T47D (cell line): ENCODE measurements around the gene MYBL2.

Experiments
- DNase-seq, 2 experiments: peaks; one replicate each; pipeline versions ENCODE4 v3.0.0 to v3.0.0-alpha.2; 2011 to 2012; ENCODE audit warnings: low read depth in 1 of 2, low spot score in 1 of 2
- JUND ChIP-seq: IDR thresholded peaks from 2 replicates; pipeline ENCODE4 v1.6.1; 2012; ENCODE audit warnings: low read depth
- in situ Hi-C: cut with HindIII; loops from 2 replicates; pipeline ENCODE4 v1.10.0; 2016; ENCODE audit warnings: low sequenced_read_pairs, low pct_unique_long_range_greater_than_20kb

Gene MYBL2

DNA sequence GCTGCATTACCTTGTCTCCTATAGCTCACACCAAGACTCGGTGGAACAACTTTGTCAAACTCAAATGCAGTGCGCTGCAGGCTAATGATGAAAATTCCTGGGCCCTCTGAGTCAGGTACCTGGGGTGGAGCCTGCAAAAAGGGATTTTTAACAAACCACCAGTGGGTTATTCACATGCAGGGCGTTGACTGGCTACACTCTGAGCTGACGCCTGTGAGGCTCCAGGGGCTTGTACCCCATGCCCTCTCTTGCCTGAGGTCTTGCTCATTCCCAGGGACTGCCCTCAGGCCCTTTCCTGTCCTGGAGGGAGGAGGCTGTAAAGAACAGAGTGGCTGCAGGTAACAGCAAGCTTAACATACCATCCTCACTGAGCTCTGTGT lies 50.7 kb downstream of the MYBL2 start:
- TF ChIP-seq JUND: no peak
- no peak for DNase-seq
- in situ Hi-C loops: no loop called here

DNA sequence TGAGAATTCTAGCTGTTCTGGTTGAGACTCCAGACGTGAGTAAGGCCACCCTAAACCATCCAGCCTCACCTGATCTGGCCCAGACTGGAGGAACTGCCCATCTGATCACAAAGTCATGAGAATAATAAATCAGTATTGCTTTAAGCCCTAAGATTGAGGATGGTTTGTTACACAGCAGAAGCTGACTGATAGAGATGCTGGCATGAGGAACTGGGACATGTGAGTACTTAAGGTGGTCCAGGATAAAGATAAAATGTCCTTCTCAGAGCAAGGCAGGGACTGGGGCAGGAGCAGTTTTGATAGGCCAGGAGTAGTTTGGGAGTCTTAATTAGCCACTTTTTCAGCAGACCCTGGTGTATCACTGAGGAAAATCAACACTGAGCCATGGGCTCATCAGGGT lies 53.1 kb downstream of the MYBL2 start:
- DNase-seq: no peak
- in situ Hi-C loops: no loop called here
- no peak for TF ChIP-seq JUND

DNA sequence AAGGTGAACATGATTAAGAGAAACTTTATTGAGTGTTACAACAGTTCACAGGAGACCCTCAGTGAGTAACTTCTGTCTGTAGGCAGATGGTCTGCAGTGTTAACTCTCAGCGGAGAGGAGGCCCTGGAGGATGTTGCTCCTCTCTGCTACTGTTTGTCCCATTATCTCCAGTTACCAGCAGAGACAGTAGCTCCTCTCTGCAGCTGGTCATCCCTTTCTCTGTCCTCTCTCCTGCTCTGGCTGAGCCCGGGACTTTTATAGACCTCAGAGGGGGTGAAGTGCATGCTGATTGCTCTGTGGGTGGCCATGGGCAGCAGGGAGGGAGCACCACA lies 54.1 kb downstream of the MYBL2 start:
- in situ Hi-C loops: no loop called here
- DNase-seq: no peak
- TF ChIP-seq JUND: no peak

DNA sequence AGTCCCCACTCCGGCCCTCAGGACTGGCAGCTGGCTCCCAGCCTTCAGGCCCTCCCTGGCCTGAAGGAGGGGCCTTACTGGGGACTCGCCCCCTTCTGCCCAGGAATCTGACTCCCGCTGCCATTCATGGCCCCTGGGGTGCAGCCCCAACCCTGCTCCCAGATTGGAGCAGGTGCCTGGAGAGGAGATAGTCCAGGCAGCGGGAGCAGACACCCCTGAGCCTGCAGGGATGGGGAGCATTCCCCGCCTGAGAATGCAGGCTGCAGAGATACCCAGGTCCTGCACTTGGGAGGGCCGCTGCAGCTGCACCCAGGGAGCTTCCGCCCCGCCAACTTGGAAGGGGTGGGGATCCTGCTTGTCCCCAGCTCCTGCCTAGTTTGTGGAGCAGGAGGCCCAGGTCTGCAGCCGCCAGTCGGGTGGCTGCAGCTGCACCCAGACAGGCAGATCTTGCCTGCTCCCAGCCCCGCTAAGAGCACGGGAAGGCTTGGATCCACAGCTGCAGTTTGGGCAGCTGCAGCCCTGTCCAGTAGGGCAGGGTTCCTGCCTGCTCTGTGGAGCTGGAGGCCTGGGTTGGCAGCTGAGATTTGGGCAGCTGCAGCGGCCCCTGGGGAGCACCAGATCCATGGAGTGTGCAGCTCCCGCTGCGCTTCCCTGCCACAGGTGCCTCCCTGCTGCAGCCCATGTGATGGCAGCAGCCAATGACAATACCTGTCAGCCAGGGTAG lies 54.7 kb downstream of the MYBL2 start:
- TF ChIP-seq JUND: no peak
- in situ Hi-C loops: no loop called here
- no peak for DNase-seq

DNA sequence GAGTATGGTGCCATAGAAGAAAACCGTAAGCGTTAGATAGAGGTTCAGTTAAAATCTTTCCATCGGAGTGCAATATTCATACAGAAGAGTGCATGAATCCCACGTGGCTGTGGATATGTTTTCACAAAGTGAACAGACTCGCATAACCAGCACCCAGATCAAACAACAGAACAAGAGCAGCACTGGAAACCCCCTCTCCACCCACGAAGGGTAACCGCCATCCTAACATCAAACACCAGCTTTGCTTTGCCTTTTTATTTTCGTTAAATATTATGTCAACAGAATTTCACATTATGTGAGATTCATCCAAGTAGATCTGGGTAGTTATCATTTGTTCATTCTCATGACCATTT lies 55.2 kb downstream of the MYBL2 start:
- TF ChIP-seq JUND: no peak
- in situ Hi-C loops: no loop called here

DNA sequence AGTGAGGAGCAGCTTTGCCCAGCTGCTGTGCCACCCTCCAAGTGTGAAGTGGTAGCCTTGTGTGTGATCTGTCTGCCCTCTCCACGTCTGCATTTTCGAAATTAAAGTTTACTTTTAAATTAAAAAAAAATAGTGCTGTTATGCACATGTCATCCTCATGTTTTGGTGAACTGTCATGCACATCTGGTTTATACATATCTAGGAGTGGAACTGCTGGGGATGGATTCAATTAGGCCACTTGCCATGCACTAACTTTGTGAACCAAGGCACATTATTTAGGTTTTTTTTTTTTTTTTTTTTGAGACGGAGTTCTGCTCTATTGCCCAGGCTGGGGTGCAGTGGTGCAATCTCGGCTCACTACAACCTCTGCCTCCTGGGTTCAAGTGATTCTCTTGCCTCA lies 56.3 kb downstream of the MYBL2 start:
- DNase-seq: no peak
- no peak for TF ChIP-seq JUND
- in situ Hi-C loops: no loop called here

More for the DNA sequence above, 55.2 kb downstream of the MYBL2 start:
- DNase-seq: peak in 1 of 2 experiments; percentile 48

DNA sequence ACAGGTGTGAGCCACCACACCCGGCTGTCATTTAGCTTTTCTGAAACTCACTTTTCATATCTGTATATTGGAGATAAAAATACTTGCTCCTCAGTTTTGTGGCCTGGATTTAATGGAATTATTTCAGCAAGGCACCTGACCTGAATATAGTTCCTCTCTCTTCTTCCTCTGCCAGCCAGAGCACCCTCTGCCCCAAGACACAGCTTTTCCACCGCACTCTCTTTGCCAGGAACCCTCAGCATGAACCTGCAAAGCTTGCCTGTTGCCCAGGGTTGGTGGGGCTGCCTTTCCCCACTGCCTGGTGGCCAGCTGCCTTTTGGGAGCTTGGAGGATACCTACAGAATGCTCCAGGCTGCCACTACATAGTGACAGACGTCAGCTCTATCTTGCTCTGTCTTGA lies 56.8 kb downstream of the MYBL2 start:
- DNase-seq: no peak
- no peak for TF ChIP-seq JUND
- in situ Hi-C loops: no loop called here

DNA sequence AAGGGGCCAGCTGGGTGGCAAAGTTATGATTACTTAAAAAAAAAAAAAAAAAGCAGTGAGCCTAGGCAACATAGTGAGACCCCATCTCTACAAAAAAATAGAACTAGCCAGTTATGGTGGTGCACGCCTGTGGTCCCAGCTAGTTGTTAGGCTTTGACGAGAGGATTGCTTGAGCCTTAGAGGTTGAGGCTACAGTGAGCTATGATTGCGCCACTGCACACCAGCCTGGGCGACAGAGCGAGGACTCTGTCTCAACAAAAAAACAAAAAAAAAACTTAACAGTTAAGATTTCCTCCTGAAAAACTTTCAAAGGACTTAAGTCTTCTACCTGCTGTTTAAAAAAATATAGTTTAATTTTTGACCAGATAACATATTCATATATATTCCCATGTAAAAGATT lies 57.5 kb downstream of the MYBL2 start:
- in situ Hi-C loops: no loop called here
- DNase-seq: no peak
- no peak for TF ChIP-seq JUND

DNA sequence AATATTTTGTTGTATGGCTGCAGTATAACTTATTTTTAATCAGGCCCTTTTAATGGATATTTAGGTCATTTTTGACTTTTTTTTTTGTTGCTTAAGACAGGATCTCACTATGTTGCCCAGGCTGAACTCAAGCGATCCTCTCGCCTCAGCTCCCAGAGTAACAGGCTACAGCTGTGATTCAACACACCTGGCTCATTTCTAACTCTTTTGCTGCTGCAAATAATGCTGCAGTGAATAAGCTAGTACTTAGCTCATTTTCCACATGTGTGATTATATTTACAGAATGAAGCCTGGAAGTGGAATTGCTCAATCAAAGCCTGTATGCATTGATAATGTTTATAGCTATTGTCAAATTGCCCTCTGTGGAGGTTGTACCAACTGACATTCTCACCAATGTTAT lies 58.8 kb downstream of the MYBL2 start:
- TF ChIP-seq JUND: no peak
- in situ Hi-C loops: no loop called here
- no peak for DNase-seq

DNA sequence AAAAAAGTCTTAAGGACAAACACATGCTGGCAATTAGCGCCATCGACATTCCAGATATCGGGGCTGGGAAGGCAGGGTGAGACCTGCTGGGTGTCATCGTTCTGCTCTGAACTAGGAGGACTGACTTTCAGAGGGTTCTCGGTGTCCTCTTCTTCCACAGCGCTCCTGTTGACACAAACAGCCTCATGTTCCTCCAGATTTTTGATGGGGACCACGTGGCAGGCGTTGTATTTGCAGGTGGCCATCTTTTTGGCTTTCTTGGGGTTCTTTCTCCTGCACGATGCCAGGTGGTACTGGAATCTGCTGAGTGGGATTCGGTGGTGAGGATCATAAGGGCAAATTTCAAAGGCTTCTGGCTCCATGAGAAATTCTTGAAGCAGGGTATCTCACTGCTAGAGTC lies 59.4 kb downstream of the MYBL2 start:
- TF ChIP-seq JUND: no peak
- DNase-seq: no peak
- in situ Hi-C loops: no loop called here

DNA sequence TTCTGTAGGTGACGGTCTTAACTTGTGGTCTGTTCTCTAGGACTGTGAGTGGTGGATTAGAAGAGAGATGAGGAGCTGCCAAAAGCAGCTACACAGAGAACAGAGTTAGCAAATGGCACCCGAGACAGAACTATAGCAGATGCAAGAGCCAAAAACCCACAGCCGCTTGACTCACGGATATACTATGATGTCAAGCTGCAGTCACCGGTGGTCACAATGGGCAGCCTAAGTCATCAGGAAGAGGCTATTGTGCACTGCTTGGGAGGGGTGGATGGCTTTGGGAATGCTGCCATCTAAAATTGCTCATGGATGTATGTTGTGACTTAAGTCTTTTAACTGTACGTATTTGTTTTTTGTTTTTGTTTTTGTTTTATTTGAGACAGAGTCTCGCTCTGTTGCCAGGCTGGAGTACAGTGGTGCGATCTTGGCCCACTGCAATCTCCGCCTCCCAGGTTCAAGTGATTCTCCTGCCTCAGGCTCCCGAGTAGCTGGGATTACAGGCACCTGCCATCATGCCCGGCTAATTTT lies 60.0 kb downstream of the MYBL2 start, which contains the start of gene GTSF1L:
GTSF1L (minus strand) TSS at position 192 of the 528 bp plus-strand sequence. CDS start 308 bp downstream, outside the sequence.
- DNase-seq: no peak
- in situ Hi-C loops: no loop called here
- TF ChIP-seq JUND: no peak

DNA sequence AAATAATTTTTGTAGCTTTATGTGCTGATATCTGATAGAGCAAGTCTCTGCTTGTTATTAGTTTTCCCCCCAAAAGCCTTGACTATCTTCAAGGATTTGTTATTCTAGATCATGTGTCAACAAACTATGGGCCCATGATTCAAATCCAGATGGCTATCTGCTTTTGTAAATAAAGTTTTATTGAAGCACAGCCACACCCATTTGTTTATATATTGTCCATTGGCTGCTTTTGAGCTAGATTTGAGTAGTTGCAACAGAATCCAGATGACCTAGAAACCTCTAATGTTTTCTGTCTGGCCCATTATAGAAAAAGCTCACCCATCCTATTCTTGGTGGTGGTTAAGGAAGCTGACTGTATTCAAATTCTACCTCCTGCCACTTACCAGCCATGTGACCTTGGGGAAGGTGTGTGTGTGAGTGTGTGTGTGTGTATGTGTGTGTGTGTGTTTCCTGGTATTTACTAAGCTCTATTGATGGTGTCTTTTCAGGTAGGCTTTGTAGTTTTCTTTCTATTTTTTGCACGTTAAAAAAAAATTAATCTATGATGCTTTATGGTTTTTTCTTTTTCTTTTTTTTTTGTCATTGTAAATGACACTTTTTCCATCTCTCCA lies 61.2 kb downstream of the MYBL2 start:
- DNase-seq: peak in 1 of 2 experiments; percentile 36
- TF ChIP-seq JUND: no peak
- in situ Hi-C loops: no loop called here

DNA sequence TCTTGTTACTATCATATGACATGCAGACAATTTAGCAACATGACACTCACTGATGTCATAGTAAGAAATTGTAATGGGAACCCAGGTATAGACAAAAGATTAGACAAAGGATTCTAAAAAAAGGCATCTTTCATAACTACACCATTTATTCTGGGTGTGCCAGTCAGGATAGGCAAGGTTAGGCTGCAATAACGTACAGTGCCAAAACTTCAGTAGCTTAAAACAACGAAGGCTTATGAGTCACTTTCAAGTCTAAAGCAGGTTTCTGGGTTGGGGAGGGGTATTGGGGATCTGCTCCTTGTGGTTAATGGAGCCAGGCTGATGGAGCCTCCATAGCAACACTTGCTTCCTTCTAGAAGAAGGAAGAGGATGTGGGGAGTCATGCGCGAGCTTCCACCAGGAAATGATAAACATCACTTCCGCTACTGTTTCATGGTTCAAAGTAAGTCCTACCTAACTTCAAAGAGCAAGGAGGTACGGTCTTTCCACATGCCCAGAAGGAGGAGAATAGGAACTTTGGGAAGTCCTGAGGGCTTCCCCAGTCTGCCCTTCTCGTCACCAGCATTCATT lies 61.9 kb downstream of the MYBL2 start:
- TF ChIP-seq JUND: no peak
- in situ Hi-C loops: no loop called here
- no peak for DNase-seq

DNA sequence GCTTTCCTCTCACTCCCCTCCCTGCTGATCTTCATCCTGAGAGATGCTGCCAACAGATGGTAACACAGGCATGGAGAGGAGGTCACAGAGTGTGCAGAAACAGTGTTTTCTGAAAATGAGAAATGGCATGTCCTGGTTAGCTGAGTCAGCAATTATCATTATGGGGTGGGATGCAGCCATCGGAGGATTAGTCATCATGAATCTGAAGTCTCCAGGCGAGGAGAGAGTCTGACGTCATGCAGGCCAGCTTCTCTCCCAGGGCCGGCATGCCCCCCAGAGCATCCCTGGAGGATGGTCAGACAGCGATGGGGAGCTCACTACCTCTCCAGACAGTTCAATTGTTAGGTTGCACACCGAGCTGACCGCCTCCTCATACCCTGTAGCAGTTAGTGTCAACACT lies 64.6 kb downstream of the MYBL2 start:
- no peak for TF ChIP-seq JUND
- in situ Hi-C loops: no loop called here
- no peak for DNase-seq
